Measurements from ENCODE around the gene CGA. TPM values are rescaled to one million over a fixed set of nuclear protein-coding genes. Genes with fewer than 3 reads are reported as not detected.

CGA gene
- total and polyA plus RNA-seq, 2 donors (not counting 1 experiment from before 2014, with no cell fraction given), result not detected

DNA sequence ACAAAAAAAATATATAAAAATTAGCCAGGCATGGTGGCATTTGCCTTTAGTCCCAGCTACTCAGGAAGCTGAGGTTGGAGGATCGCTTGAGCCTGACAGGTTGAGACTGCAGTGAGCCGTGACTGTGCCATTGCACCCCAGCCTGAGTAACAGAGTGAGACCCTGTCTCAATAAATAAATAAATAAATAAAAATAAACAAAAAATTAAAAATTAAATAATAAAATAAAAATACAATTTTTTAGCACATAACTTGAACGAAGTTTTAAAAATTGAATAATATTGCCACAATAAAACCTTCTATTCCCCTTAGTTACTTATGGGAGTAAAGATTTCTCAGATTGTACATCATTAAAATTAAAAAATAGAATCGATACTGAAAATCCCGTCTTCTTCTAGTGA lies 29.2 kb upstream of the CGA start:
- Histone ChIP-seq H3K4me2 (replicated peaks; ENCODE audit: low read depth, low read length, poor library complexity, severe bottlenecking) (no peak overlapping the region), H4K20me1 (ENCODE audit: control insufficient read depth, insufficient read depth, low read length, poor library complexity, severe bottlenecking) (no peaks in the 10 kb centered on the region), H2AFZ (ENCODE audit: insufficient read depth, low read depth, low read length, poor library complexity, severe bottlenecking) (no peak overlapping the region), H3K4me1 (ENCODE audit: control insufficient read depth in 2 of 2, insufficient read depth in 2 of 2, low read length in 2 of 2) (peaks cover 0 to 5% of the 10 kb centered on the region in 2 donors), H3K9me3 (ENCODE audit: control extremely low read depth in 1 of 3, control insufficient read depth in 2 of 3, insufficient read depth in 1 of 3, low read length in 2 of 3) (peaks cover 0 to 5% (median 0%) of the 10 kb centered on the region in 3 donors), H3K9ac (ENCODE audit: low read length) (no peak overlapping the region), H3K27me3 (replicated peaks in 1 of 4; ENCODE audit: control extremely low read depth in 1 of 4, control insufficient read depth in 3 of 4, insufficient read depth in 4 of 4, low read length in 3 of 4) (peaks cover 0 to 3% (median 0%) of the 10 kb centered on the region in 4 experiments), H3K4me3 (ENCODE audit: control extremely low read depth in 1 of 5, extremely low read depth in 1 of 5, insufficient read depth in 1 of 5, low read depth in 2 of 5, low read length in 4 of 5) (no peak overlapping the region), H3K36me3 (replicated peaks in 1 of 2; ENCODE audit: control extremely low read depth in 1 of 2, control insufficient read depth in 1 of 2, extremely low read depth in 1 of 2, insufficient read depth in 2 of 2, low read length in 1 of 2) (no peaks in the 10 kb centered on the region), H3K79me2 (ENCODE audit: control insufficient read depth, insufficient read depth, low read length) (no peaks in the 10 kb centered on the region), H3K27ac (ENCODE audit: low read length in 2 of 2) (no peak overlapping the region)
- Mint-ChIP-seq H3K27ac (no peak overlapping the region), H3K27me3 (peaks cover 9% of the 10 kb centered on the region), H3K4me3 (no peak overlapping the region), H3K9me3 (ENCODE audit: insufficient read depth) (no peaks in the 10 kb centered on the region), H3K4me1 (peaks cover 2% of the 10 kb centered on the region)
- ChIA-PET CTCF (interaction anchor here (0.6 kb wide), 1 partner anchor 45 kb away, joined by 3 read pairs; no protein-coding TSS in a partner anchor), POLR2A (no interaction called here)
- no peak for DNase-seq
- WGBS (ENCODE audit: insufficient coverage), result no CpG with 5 or more reads among the region's 5 CpGs
- no peak for ATAC-seq (ENCODE audit: low read depth)
- TF ChIP-seq EZH2 (IDR thresholded peaks at IDR 0.05; ENCODE audit: borderline replicate concordance, insufficient read depth, low read depth, low read length, poor library complexity, severe bottlenecking), result no peak
- TF ChIP-seq, protein P1, sequence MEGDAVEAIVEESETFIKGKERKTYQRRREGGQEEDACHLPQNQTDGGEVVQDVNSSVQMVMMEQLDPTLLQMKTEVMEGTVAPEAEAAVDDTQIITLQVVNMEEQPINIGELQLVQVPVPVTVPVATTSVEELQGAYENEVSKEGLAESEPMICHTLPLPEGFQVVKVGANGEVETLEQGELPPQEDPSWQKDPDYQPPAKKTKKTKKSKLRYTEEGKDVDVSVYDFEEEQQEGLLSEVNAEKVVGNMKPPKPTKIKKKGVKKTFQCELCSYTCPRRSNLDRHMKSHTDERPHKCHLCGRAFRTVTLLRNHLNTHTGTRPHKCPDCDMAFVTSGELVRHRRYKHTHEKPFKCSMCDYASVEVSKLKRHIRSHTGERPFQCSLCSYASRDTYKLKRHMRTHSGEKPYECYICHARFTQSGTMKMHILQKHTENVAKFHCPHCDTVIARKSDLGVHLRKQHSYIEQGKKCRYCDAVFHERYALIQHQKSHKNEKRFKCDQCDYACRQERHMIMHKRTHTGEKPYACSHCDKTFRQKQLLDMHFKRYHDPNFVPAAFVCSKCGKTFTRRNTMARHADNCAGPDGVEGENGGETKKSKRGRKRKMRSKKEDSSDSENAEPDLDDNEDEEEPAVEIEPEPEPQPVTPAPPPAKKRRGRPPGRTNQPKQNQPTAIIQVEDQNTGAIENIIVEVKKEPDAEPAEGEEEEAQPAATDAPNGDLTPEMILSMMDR (IDR thresholded peaks at IDR 0.05), result no peak
- intact Hi-C loops (cut with micrococcal nuclease), result no loop called here

DNA sequence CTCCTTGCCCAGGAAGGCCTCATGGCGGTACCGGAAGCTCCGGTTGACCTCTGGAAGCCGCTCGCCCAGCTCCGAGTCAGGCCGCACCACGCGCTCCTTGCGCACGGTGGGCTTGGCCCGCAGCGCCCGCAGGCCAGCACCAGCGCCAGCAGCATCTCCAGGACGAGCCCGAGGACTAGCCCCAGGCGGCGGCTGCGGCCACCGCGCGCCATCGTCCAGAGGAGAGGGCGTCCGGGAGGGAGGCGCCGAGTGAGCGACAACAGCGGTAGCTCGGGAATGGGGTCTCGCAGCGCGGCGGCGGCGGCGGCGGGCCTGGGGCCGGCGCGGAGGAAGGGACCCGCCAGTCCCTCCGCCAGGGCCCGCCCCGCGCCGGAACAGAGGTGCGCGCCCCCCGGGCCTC lies 27.6 kb upstream of the CGA start:
- H2AFZ ChIP-seq (ENCODE audit: insufficient read depth, low read depth, low read length, poor library complexity, severe bottlenecking), result no peak overlapping the region
- H3K36me3 ChIP-seq (replicated peaks in 1 of 2; ENCODE audit: control extremely low read depth in 1 of 2, control insufficient read depth in 1 of 2, extremely low read depth in 1 of 2, insufficient read depth in 2 of 2, low read length in 1 of 2), result no peaks in the 10 kb centered on the region
- intact Hi-C loops (cut with micrococcal nuclease), result no loop called here
- DNase-seq, result no peak
- H3K4me3 ChIP-seq (ENCODE audit: control extremely low read depth in 1 of 5, extremely low read depth in 1 of 5, insufficient read depth in 1 of 5, low read depth in 2 of 5, low read length in 4 of 5), result no peak overlapping the region
- Mint-ChIP-seq H3K9me3 (ENCODE audit: insufficient read depth) (no peaks in the 10 kb centered on the region), H3K4me1 (peaks cover 2% of the 10 kb centered on the region), H3K4me3 (no peak overlapping the region), H3K27me3 (peaks cover 9% of the 10 kb centered on the region), H3K27ac (no peak overlapping the region)
- ChIA-PET POLR2A (no interaction called here), CTCF (interaction anchor here (1.5 kb wide), 1 partner anchor 9 kb away, joined by 3 read pairs; no protein-coding TSS in a partner anchor)
- H4K20me1 ChIP-seq (ENCODE audit: control insufficient read depth, insufficient read depth, low read length, poor library complexity, severe bottlenecking), result no peaks in the 10 kb centered on the region
- H3K9ac ChIP-seq (ENCODE audit: low read length), result no peak overlapping the region
- no peak overlapping the region for H3K27ac ChIP-seq (ENCODE audit: low read length in 2 of 2)
- TF ChIP-seq, protein P1 (IDR thresholded peaks at IDR 0.05), result no peak
- no peak for TF ChIP-seq EZH2 (IDR thresholded peaks at IDR 0.05; ENCODE audit: borderline replicate concordance, insufficient read depth, low read depth, low read length, poor library complexity, severe bottlenecking)
- 83% methylated on average over 32 of the region's 51 CpGs for WGBS (ENCODE audit: insufficient coverage)
- no peak for ATAC-seq (ENCODE audit: low read depth)
- H3K4me2 ChIP-seq (replicated peaks; ENCODE audit: low read depth, low read length, poor library complexity, severe bottlenecking), result no peak overlapping the region
- peaks cover 0 to 5% of the 10 kb centered on the region in 2 donors for H3K4me1 ChIP-seq (ENCODE audit: control insufficient read depth in 2 of 2, insufficient read depth in 2 of 2, low read length in 2 of 2)
- H3K79me2 ChIP-seq (ENCODE audit: control insufficient read depth, insufficient read depth, low read length), result no peaks in the 10 kb centered on the region
- H3K9me3 ChIP-seq (ENCODE audit: control extremely low read depth in 1 of 3, control insufficient read depth in 2 of 3, insufficient read depth in 1 of 3, low read length in 2 of 3), result peaks cover 0 to 5% (median 0%) of the 10 kb centered on the region in 3 donors
- peaks cover 0 to 3% (median 0%) of the 10 kb centered on the region in 4 experiments for H3K27me3 ChIP-seq (replicated peaks in 1 of 4; ENCODE audit: control extremely low read depth in 1 of 4, control insufficient read depth in 3 of 4, insufficient read depth in 4 of 4, low read length in 3 of 4)
